ENCODE data around the gene MYH15.
A peak's percentile ranks its signal among the peaks of the same experiment; 100 is the strongest.

The MYH15 gene

GRCh38 chr3:108509871-108510270 is 525 bp downstream of the MYH15 start:
- DNase-seq (ENCODE audit: low read depth) = no peak

GRCh38 chr3:108509263-108509662 is 1.1 kb downstream of the MYH15 start:
- DNase-seq (ENCODE audit: low read depth) = no peak

- no peak for DNase-seq (ENCODE audit: low read depth)
Measured at GRCh38 chr3:108507902-108508301, 2.5 kb downstream of the MYH15 start.

- DNase-seq (ENCODE audit: low read depth) = no peak
Measured at GRCh38 chr3:108505811-108506210, 4.6 kb downstream of the MYH15 start.

GRCh38 chr3:108503722-108504121 is 6.7 kb downstream of the MYH15 start:
- no peak for DNase-seq (ENCODE audit: low read depth)

- DNase-seq (ENCODE audit: low read depth) = no peak
Measured at GRCh38 chr3:108501535-108501934, 8.9 kb downstream of the MYH15 start.

- no peak for DNase-seq (ENCODE audit: low read depth)
Measured at GRCh38 chr3:108500728-108501127, 9.7 kb downstream of the MYH15 start.

- DNase-seq (ENCODE audit: low read depth) = no peak
Measured at GRCh38 chr3:108497271-108497670, 13.1 kb downstream of the MYH15 start.

GRCh38 chr3:108495717-108496116 is 14.7 kb downstream of the MYH15 start:
- no peak for DNase-seq (ENCODE audit: low read depth)

- DNase-seq (ENCODE audit: low read depth) = no peak
Measured at GRCh38 chr3:108494906-108495531, 15.4 kb downstream of the MYH15 start.

- no peak for DNase-seq (ENCODE audit: low read depth)
Measured at GRCh38 chr3:108493862-108494261, 16.5 kb downstream of the MYH15 start.

GRCh38 chr3:108491456-108491855 is 18.9 kb downstream of the MYH15 start:
- no peak for DNase-seq (ENCODE audit: low read depth)

- peak; percentile 7 for DNase-seq (ENCODE audit: low read depth)
Measured at GRCh38 chr3:108489776-108490175, 20.6 kb downstream of the MYH15 start.

GRCh38 chr3:108488631-108489030 is 21.8 kb downstream of the MYH15 start:
- DNase-seq (ENCODE audit: low read depth) = no peak

- DNase-seq (ENCODE audit: low read depth) = no peak
Measured at GRCh38 chr3:108487439-108487838, 23.0 kb downstream of the MYH15 start.

GRCh38 chr3:108486941-108487340 is 23.5 kb downstream of the MYH15 start:
- no peak for DNase-seq (ENCODE audit: low read depth)

GRCh38 chr3:108486338-108486737 is 24.1 kb downstream of the MYH15 start:
- DNase-seq (ENCODE audit: low read depth) = no peak

GRCh38 chr3:108485146-108485545 is 25.2 kb downstream of the MYH15 start:
- DNase-seq (ENCODE audit: low read depth) = no peak

GRCh38 chr3:108479224-108479623 is 31.2 kb downstream of the MYH15 start:
- DNase-seq (ENCODE audit: low read depth) = no peak

GRCh38 chr3:108477511-108478147 is 32.8 kb downstream of the MYH15 start:
- DNase-seq (ENCODE audit: low read depth) = peak; percentile 50

- DNase-seq (ENCODE audit: low read depth) = no peak
Measured at GRCh38 chr3:108475220-108475782, 35.1 kb downstream of the MYH15 start.

GRCh38 chr3:108474581-108474980 is 35.8 kb downstream of the MYH15 start:
- DNase-seq (ENCODE audit: low read depth) = no peak

- DNase-seq (ENCODE audit: low read depth) = no peak
Measured at GRCh38 chr3:108473711-108474110, 36.7 kb downstream of the MYH15 start.

Measured in stimulated activated CD4-positive, alpha-beta T cell treated with anti-CD3 and anti-CD28 coated beads, Interleukin-2, amount 100 ng/mL, for 4 hours (primary cell).